GM08714 (cell line): ENCODE data around the gene ADAMTS17.

Source experiments
- H3K4me3 ChIP-seq: fragments of 200-500 bp; sonication (Bioruptor generic); 2 replicates; pipeline ENCODE4 v1.5.1; 2014; ENCODE audit warnings: mild to moderate bottlenecking, low read length, inconsistent platforms
- ZNF274 ChIP-seq: IDR thresholded peaks from 2 replicates; pipeline ENCODE4 v1.6.1; 2012; ENCODE audit warnings: mild to moderate bottlenecking, low read depth, low read length

The ADAMTS17 gene

GRCh38 chr15:100016632-100017031 is 325.1 kb downstream of the ADAMTS17 start:
- no peak overlapping the region for H3K4me3 ChIP-seq
- TF ChIP-seq ZNF274 = no peak

- no peak overlapping the region for H3K4me3 ChIP-seq
- no peak for TF ChIP-seq ZNF274
Measured at GRCh38 chr15:100011235-100011634, 330.5 kb downstream of the ADAMTS17 start.

GRCh38 chr15:100009372-100009771 is 332.4 kb downstream of the ADAMTS17 start:
- no peak overlapping the region for H3K4me3 ChIP-seq
- TF ChIP-seq ZNF274 = no peak

GRCh38 chr15:100008258-100008657 is 333.5 kb downstream of the ADAMTS17 start:
- H3K4me3 ChIP-seq = no peak overlapping the region
- TF ChIP-seq ZNF274 = no peak

- no peak for TF ChIP-seq ZNF274
Measured at GRCh38 chr15:100007609-100008008, 334.2 kb downstream of the ADAMTS17 start.

GRCh38 chr15:100005715-100006114 is 336.1 kb downstream of the ADAMTS17 start:
- no peak for TF ChIP-seq ZNF274
- no peak overlapping the region for H3K4me3 ChIP-seq

More at GRCh38 chr15:100007609-100008008, 334.2 kb downstream of the ADAMTS17 start:
- no peak overlapping the region for H3K4me3 ChIP-seq

GRCh38 chr15:100005013-100005412 is 336.8 kb downstream of the ADAMTS17 start:
- H3K4me3 ChIP-seq = no peak overlapping the region
- no peak for TF ChIP-seq ZNF274

GRCh38 chr15:100002787-100003536 is 338.8 kb downstream of the ADAMTS17 start:
- no peak overlapping the region for H3K4me3 ChIP-seq
- TF ChIP-seq ZNF274 = no peak

- no peak for TF ChIP-seq ZNF274
- H3K4me3 ChIP-seq = no peak overlapping the region
Measured at GRCh38 chr15:100002086-100002620, 339.6 kb downstream of the ADAMTS17 start.

- no peak for TF ChIP-seq ZNF274
- no peak overlapping the region for H3K4me3 ChIP-seq
Measured at GRCh38 chr15:100001405-100001804, 340.4 kb downstream of the ADAMTS17 start.

GRCh38 chr15:99999282-100000070 is 342.3 kb downstream of the ADAMTS17 start:
- TF ChIP-seq ZNF274 = no peak
- no peak overlapping the region for H3K4me3 ChIP-seq

- no peak for TF ChIP-seq ZNF274
- H3K4me3 ChIP-seq = no peak overlapping the region
Measured at GRCh38 chr15:99998661-99999101, 343.1 kb downstream of the ADAMTS17 start.

GRCh38 chr15:99997112-99997651 is 344.6 kb downstream of the ADAMTS17 start:
- TF ChIP-seq ZNF274 = no peak
- H3K4me3 ChIP-seq = no peak overlapping the region

- no peak overlapping the region for H3K4me3 ChIP-seq
- TF ChIP-seq ZNF274 = no peak
Measured at GRCh38 chr15:99996660-99997059, 345.1 kb downstream of the ADAMTS17 start.

- TF ChIP-seq ZNF274 = no peak
- no peak overlapping the region for H3K4me3 ChIP-seq
Measured at GRCh38 chr15:99995543-99995942, 346.2 kb downstream of the ADAMTS17 start.

- no peak overlapping the region for H3K4me3 ChIP-seq
- TF ChIP-seq ZNF274 = no peak
Measured at GRCh38 chr15:99994849-99995248, 346.9 kb downstream of the ADAMTS17 start.
